Measurements from ENCODE around the gene SOSTDC1.

Gene SOSTDC1

DNA sequence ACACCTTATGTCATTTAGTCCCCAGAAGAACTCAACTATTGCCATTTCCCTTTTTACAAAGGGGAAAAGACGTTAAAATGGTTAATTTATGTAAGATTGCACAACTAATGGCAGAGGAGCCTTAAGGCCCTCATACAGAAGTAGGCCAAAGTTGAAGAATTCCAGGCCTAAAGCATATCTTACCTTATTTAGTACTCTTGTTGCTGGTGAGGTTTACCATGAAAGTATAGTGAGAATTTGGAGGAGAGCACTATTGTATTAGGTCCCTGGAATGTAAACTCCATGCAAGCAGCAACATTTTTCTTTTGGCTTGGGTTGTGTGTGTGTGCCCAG, 43.5 kb downstream of the SOSTDC1 start:
- Histone ChIP-seq H3F3A (ENCODE audit: low read depth) (no peaks in the 10 kb centered on the region), H4K20me1 (ENCODE audit: insufficient read depth, low read length, poor library complexity, severe bottlenecking) (no peaks in the 10 kb centered on the region), H3K4me2 (ENCODE audit: low read depth, low read length, poor library complexity, severe bottlenecking) (peak overlapping the region; percentile 61), H3K4me1 (ENCODE audit: insufficient read depth, low read length, poor library complexity, severe bottlenecking) (peaks cover 3% of the 10 kb centered on the region), H2AFZ (ENCODE audit: low read length) (no peak overlapping the region), H3K9ac (ENCODE audit: low read depth, low read length, poor library complexity, severe bottlenecking) (no peak overlapping the region), H3K27me3 (ENCODE audit: insufficient read depth, low read length, poor library complexity, severe bottlenecking) (no peaks in the 10 kb centered on the region), H3K36me3 (ENCODE audit: insufficient read depth, low read length) (no peaks in the 10 kb centered on the region), H3K9me2 (replicated peaks; ENCODE audit: low read depth, low read length) (no peaks in the 10 kb centered on the region), H3K9me3 (ENCODE audit: insufficient read depth, low read depth, low read length) (0 out of 2 replicates have a peak, but pooled peaks cover 2% of the 10 kb centered on the region), H3K79me2 (ENCODE audit: insufficient read depth, low read length) (no peaks in the 10 kb centered on the region), H3K4me3 (ENCODE audit: low read length, poor library complexity, severe bottlenecking) (no peak overlapping the region)
- TF ChIP-seq, protein P1, sequence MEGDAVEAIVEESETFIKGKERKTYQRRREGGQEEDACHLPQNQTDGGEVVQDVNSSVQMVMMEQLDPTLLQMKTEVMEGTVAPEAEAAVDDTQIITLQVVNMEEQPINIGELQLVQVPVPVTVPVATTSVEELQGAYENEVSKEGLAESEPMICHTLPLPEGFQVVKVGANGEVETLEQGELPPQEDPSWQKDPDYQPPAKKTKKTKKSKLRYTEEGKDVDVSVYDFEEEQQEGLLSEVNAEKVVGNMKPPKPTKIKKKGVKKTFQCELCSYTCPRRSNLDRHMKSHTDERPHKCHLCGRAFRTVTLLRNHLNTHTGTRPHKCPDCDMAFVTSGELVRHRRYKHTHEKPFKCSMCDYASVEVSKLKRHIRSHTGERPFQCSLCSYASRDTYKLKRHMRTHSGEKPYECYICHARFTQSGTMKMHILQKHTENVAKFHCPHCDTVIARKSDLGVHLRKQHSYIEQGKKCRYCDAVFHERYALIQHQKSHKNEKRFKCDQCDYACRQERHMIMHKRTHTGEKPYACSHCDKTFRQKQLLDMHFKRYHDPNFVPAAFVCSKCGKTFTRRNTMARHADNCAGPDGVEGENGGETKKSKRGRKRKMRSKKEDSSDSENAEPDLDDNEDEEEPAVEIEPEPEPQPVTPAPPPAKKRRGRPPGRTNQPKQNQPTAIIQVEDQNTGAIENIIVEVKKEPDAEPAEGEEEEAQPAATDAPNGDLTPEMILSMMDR (conservative IDR thresholded peaks at IDR 0.05; ENCODE audit: low read length), result no peak
- TF ChIP-seq EZH2phosphoT487 (IDR thresholded peaks at IDR 0.05; ENCODE audit: borderline replicate concordance), result no peak

DNA sequence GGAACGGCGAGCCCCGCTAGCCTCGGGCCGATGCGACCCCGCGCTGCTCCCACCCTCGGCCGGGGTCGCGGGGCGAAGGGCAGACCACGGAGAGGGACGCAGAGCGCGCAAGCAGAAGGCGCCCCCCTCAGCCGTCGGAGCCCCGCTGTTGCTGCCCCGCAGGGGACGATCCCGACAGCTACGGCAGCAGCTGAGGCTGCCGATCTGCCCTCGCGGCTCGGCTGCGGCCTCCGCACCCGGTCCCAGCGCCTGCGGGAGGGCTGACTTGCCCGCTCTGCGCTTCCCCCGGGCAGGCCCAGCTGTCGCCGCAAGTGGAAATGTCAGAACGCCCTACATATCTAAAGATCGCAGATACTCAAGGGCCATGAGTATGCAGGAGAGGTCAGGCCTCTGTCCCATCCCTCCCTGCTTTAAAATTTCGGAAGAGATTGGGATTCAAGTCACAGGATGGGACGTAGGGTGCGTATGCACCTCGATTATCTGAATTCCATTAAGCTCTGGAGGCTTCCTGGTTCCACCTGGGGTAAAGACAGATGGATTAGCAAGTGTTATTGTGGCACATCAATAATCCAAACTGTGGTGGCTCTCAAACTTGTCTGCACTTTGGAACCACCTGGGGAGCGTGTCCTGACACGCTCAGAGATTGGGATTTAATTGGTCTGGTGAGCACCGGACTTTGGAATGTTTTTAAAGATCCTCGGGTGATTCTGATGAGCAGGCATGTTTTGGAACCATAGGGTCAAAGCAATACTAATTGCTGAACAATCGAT, 44.0 kb downstream of the SOSTDC1 start, which contains the start of gene CRPPA:
Gene CRPPA (minus strand): TSS at position 206 of the 770 bp plus-strand sequence. CDS start 216 bp downstream, outside the sequence.
- no peaks in the 10 kb centered on the region for H3F3A ChIP-seq (ENCODE audit: low read depth)
- no peaks in the 10 kb centered on the region for H4K20me1 ChIP-seq (ENCODE audit: insufficient read depth, low read length, poor library complexity, severe bottlenecking)
- peak within 1 kb of the TSS; percentile 83 for H2AFZ ChIP-seq (ENCODE audit: low read length)
- no peaks in the 10 kb centered on the region for H3K79me2 ChIP-seq (ENCODE audit: insufficient read depth, low read length)
- H3K9me3 ChIP-seq (ENCODE audit: insufficient read depth, low read depth, low read length), result 0 out of 2 replicates have a peak, but pooled peaks cover 2% of the 10 kb centered on the region
- H3K4me2 ChIP-seq (ENCODE audit: low read depth, low read length, poor library complexity, severe bottlenecking), result peak within 1 kb of the TSS; percentile 61
- peak within 1 kb of the TSS; percentile 76 for H3K4me3 ChIP-seq (ENCODE audit: low read length, poor library complexity, severe bottlenecking)
- TF ChIP-seq, protein P1 (conservative IDR thresholded peaks at IDR 0.05; ENCODE audit: low read length), result no peak
- TF ChIP-seq EZH2phosphoT487 (IDR thresholded peaks at IDR 0.05; ENCODE audit: borderline replicate concordance), result no peak
- H3K36me3 ChIP-seq (ENCODE audit: insufficient read depth, low read length), result no peaks in the 10 kb centered on the region
- no peaks in the 10 kb centered on the region for H3K27me3 ChIP-seq (ENCODE audit: insufficient read depth, low read length, poor library complexity, severe bottlenecking)
- no peaks in the 10 kb centered on the region for H3K9me2 ChIP-seq (replicated peaks; ENCODE audit: low read depth, low read length)
- peak within 1 kb of the TSS; percentile 85 for H3K9ac ChIP-seq (ENCODE audit: low read depth, low read length, poor library complexity, severe bottlenecking)
- H3K4me1 ChIP-seq (ENCODE audit: insufficient read depth, low read length, poor library complexity, severe bottlenecking), result peaks cover 8% of the 10 kb centered on the region

DNA sequence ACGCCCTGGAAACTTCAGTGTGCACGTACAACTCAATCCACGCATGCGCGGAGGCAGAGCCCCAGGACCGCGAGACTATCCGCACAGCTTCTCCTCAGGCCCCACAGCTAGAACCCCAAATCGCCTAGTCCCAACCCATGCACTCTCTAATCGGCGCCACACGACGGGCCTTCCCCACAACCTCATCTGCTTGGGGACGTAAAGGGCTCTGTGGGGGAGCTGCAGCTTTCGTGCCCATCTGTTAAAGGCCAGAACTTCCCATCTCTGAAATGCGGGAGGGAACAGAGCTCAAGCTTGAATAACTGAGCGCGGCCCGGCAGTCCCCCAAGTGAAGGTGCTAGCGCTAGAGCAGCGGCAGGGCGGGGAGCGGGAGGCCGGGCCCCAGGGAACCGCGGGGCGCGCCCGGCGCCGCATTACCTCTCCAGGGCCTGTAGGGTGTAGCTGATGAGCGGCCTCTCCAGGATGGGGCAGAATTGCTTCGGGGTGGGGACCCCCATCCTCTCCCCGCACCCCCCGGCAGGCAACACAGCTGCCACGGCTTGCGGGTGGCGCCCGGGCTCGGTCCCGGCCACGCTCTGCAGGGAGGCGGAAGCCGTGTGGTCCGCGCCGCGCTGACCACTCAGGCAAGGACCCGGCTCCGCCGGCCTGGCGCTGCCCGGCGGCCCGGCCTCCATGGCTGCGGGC, 44.7 kb downstream of the SOSTDC1 start:
- TF ChIP-seq, protein P1 (conservative IDR thresholded peaks at IDR 0.05; ENCODE audit: low read length), result peak; percentile 25; the same call in 1 of the 2 replicates
- no peak for TF ChIP-seq EZH2phosphoT487 (IDR thresholded peaks at IDR 0.05; ENCODE audit: borderline replicate concordance)
- Histone ChIP-seq H3K9ac (ENCODE audit: low read depth, low read length, poor library complexity, severe bottlenecking) (peak overlapping the region; percentile 85), H3K27me3 (ENCODE audit: insufficient read depth, low read length, poor library complexity, severe bottlenecking) (no peaks in the 10 kb centered on the region), H3F3A (ENCODE audit: low read depth) (no peaks in the 10 kb centered on the region), H3K4me2 (ENCODE audit: low read depth, low read length, poor library complexity, severe bottlenecking) (peak overlapping the region; percentile 61), H3K4me1 (ENCODE audit: insufficient read depth, low read length, poor library complexity, severe bottlenecking) (peaks cover 10% of the 10 kb centered on the region), H3K4me3 (ENCODE audit: low read length, poor library complexity, severe bottlenecking) (peak overlapping the region; percentile 76), H3K9me3 (ENCODE audit: insufficient read depth, low read depth, low read length) (0 out of 2 replicates have a peak, but pooled peaks cover 2% of the 10 kb centered on the region), H2AFZ (ENCODE audit: low read length) (peak overlapping the region; percentile 83), H3K36me3 (ENCODE audit: insufficient read depth, low read length) (no peaks in the 10 kb centered on the region), H3K79me2 (ENCODE audit: insufficient read depth, low read length) (no peaks in the 10 kb centered on the region), H4K20me1 (ENCODE audit: insufficient read depth, low read length, poor library complexity, severe bottlenecking) (no peaks in the 10 kb centered on the region), H3K9me2 (replicated peaks; ENCODE audit: low read depth, low read length) (no peaks in the 10 kb centered on the region)

All from Loucy (cell line).